ENCODE results near the gene C7orf57. TPM values are rescaled to one million over a fixed set of nuclear protein-coding genes. Genes with fewer than 3 reads are reported as not detected.
A peak's percentile ranks its signal among the peaks of the same experiment; 100 is the strongest.

C7orf57 gene
- polyA plus RNA-seq, 1 of the 3 experiments (the other 2 are of a cell fraction) = 0.41 TPM

DNA sequence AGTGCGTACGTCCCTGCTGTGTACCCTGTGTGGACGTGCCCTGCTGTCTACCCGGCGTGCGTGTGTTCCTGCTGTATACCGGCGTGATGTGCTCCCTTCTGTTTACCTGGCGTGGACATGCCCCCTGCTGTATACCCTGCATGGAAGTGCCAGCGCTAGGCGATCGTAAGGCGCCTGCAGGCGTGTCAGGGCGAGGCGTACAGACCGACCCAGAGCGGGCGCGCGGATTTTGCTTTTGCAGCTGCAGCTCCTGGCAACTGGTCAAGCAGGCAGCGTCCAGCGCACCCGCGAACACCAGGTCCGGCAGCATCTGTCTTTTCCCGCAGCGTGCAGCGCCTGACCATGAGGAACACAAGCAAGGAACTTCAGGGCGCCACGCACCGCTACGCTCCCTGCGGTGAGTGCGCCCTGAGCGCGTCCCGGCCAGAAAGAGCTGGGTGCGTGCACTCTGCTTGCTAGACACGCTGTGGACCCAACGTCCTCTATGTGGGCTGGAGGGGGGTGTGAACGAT is 680 bp downstream of the C7orf57 start:
- H3K4me3 ChIP-seq (ENCODE audit: low read depth in 2 of 2, low read length in 1 of 2) = peak overlapping the region; percentile 72 to 73
- H3K9me2 ChIP-seq = no peaks in the 10 kb centered on the region
- peak overlapping the region; percentile 46; the same call in 1 of the 2 replicates for H3K9ac ChIP-seq
- peaks cover 9 to 12% of the 10 kb centered on the region in 2 experiments; a peak in 3 of 4 replicates for H3K4me1 ChIP-seq (ENCODE audit: control insufficient read depth in 1 of 2, insufficient read depth in 2 of 2, low read depth in 1 of 2, low read length in 1 of 2)
- H3K27ac ChIP-seq (ENCODE audit: low read depth in 2 of 2, low read length in 1 of 2) = no peak overlapping the region
- peak overlapping the region; percentile 96 for H3K4me2 ChIP-seq
- no peak for TF ChIP-seq RFX5 (IDR thresholded peaks at IDR 0.05; ENCODE audit: low read length)
- TF ChIP-seq GATA2 (CRISPR knock-in tag; IDR thresholded peaks at IDR 0.05) = no peak
- TF ChIP-seq TAF1 (IDR thresholded peaks at IDR 0.05; ENCODE audit: borderline replicate concordance, low read depth, low read length) = no peak
- TF ChIP-seq, protein P1, sequence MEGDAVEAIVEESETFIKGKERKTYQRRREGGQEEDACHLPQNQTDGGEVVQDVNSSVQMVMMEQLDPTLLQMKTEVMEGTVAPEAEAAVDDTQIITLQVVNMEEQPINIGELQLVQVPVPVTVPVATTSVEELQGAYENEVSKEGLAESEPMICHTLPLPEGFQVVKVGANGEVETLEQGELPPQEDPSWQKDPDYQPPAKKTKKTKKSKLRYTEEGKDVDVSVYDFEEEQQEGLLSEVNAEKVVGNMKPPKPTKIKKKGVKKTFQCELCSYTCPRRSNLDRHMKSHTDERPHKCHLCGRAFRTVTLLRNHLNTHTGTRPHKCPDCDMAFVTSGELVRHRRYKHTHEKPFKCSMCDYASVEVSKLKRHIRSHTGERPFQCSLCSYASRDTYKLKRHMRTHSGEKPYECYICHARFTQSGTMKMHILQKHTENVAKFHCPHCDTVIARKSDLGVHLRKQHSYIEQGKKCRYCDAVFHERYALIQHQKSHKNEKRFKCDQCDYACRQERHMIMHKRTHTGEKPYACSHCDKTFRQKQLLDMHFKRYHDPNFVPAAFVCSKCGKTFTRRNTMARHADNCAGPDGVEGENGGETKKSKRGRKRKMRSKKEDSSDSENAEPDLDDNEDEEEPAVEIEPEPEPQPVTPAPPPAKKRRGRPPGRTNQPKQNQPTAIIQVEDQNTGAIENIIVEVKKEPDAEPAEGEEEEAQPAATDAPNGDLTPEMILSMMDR (IDR thresholded peaks at IDR 0.05) = no peak
- peaks cover 5% of the 10 kb centered on the region; the same call in 1 of the 2 replicates for H3K27me3 ChIP-seq (ENCODE audit: insufficient read depth)
- H3K79me2 ChIP-seq (ENCODE audit: insufficient read depth) = no peaks in the 10 kb centered on the region
- H2AFZ ChIP-seq (ENCODE audit: low read depth) = peak overlapping the region; percentile 85; the same call in 1 of the 2 replicates
- peak; percentile 59 for DNase-seq
- WGBS (ENCODE audit: low lambda C conversion rate) = 2% methylated on average over 37 of the region's 42 CpGs
- CTCF ChIA-PET = interaction anchor here (2.7 kb wide), 1 partner anchor 74 kb away, joined by 11 read pairs; no protein-coding TSS in a partner anchor
- POLR2A ChIA-PET = no interaction called here
- H3K36me3 ChIP-seq (replicated peaks in 1 of 2; ENCODE audit: control insufficient read depth in 1 of 2, insufficient read depth in 2 of 2, low read length in 1 of 2) = no peaks in the 10 kb centered on the region
- no peaks in the 10 kb centered on the region for H4K20me1 ChIP-seq (ENCODE audit: insufficient read depth)
- H3K9me3 ChIP-seq = no peaks in the 10 kb centered on the region
- H3F3A ChIP-seq (replicated peaks; ENCODE audit: insufficient read depth) = peaks cover 5% of the 10 kb centered on the region

DNA sequence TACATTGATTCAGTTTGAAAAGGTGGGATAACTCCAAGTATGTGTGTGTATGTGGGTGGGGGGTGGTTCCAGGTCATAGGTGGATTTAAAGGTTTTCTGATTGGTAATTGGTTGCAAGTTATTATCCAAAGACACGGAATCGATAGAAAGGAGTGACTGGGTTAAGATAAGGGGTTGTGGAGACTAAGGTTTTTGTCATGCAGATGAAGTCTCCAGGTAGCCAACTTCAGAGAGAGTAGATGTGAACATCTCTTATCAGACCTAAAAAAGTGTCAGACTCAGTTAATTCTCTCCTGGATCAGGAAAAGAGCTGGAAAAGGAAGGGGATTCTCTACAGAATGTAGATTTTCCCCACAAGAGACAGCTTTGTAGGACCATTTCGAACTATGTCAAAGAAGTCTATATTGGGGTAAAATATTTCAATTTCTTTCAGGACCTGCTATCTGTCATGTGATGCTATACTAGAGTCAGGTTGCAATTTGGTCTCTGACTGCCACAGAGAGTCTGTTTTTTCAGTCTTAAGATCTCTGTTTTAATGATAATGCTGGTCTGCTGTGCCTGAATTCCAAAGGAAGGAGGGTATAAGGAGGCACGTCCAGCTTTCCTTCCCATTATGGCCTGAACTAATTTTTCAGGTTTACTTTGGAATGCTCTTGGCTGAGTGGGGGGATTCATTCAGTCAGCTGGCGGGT is 3.6 kb downstream of the C7orf57 start:
- no peak overlapping the region for H3K27ac ChIP-seq (ENCODE audit: low read depth in 2 of 2, low read length in 1 of 2)
- H3K79me2 ChIP-seq (ENCODE audit: insufficient read depth) = no peaks in the 10 kb centered on the region
- H2AFZ ChIP-seq (ENCODE audit: low read depth) = no peak overlapping the region
- no peaks in the 10 kb centered on the region for H3K36me3 ChIP-seq (replicated peaks in 1 of 2; ENCODE audit: control insufficient read depth in 1 of 2, insufficient read depth in 2 of 2, low read length in 1 of 2)
- TF ChIP-seq RXRA (IDR thresholded peaks at IDR 0.05; ENCODE audit: borderline replicate concordance, low read depth) = no peak
- TF ChIP-seq MAX (IDR thresholded peaks at IDR 0.05; ENCODE audit: low read depth) = no peak
- no peak for TF ChIP-seq MXI1 (IDR thresholded peaks at IDR 0.05; ENCODE audit: low read depth, low read length)
- no peak for TF ChIP-seq TEAD4 (IDR thresholded peaks at IDR 0.05; ENCODE audit: borderline replicate concordance, insufficient read depth)
- TF ChIP-seq EZH2phosphoT487 (IDR thresholded peaks at IDR 0.05; ENCODE audit: borderline replicate concordance, low read depth) = no peak
- no peak for TF ChIP-seq YY1 (IDR thresholded peaks at IDR 0.05; ENCODE audit: low read depth)
- no peak for TF ChIP-seq SMC3 (IDR thresholded peaks at IDR 0.05; ENCODE audit: low read depth, low read length)
- H3K4me1 ChIP-seq (ENCODE audit: control insufficient read depth in 1 of 2, insufficient read depth in 2 of 2, low read depth in 1 of 2, low read length in 1 of 2) = peaks cover 14 to 31% of the 10 kb centered on the region in 2 experiments
- H3K9me2 ChIP-seq = no peaks in the 10 kb centered on the region
- H3K4me3 ChIP-seq (ENCODE audit: low read depth in 2 of 2, low read length in 1 of 2) = no peak overlapping the region
- ChIA-PET POLR2A (no interaction called here), CTCF (interaction anchor here (0.6 to 1.6 kb wide), 2 partner anchors 70 to 75 kb away, joined by 4 read pairs; no protein-coding TSS in a partner anchor)
- H3K9ac ChIP-seq = no peak overlapping the region
- 50% methylated on average over 5 of the region's 5 CpGs for WGBS (ENCODE audit: low lambda C conversion rate)
- no peaks in the 10 kb centered on the region for H3K9me3 ChIP-seq
- no peak for DNase-seq
- H3K4me2 ChIP-seq = no peak overlapping the region
- H3K27me3 ChIP-seq (ENCODE audit: insufficient read depth) = no peaks in the 10 kb centered on the region; the same call in 1 of the 2 replicates
- H3F3A ChIP-seq (replicated peaks; ENCODE audit: insufficient read depth) = peaks cover 20% of the 10 kb centered on the region
- no peaks in the 10 kb centered on the region for H4K20me1 ChIP-seq (ENCODE audit: insufficient read depth)
